RWPE1 (cell line): Measurements from ENCODE around the gene DMRTA2.
"Not testable (repeated sequence)": the region's sequence is repeated elsewhere in the genome, so short reads cannot be mapped to it uniquely, and the experiment has no call there.

ENCODE experiments used
- CTCF ChIA-PET: fragments of 350-600 bp; sonication (Branson Sonifier 250); formaldehyde crosslinking; extraction: SDS; loops from one replicate; lab custom pipeline; 2021; lab: Yijun Ruan, JAX
- POLR2A ChIA-PET: fragments of 400-600 bp; formaldehyde crosslinking; extraction: SDS; loops from one replicate; lab custom pipeline; 2020; ENCODE audit warnings: antibody characterized with exemption; ENCODE audit not compliant: low non-redundant PET; lab: Yijun Ruan, JAX
- DNase-seq: peaks from one replicate; pipeline ENCODE4 v3.0.0; 2012; ENCODE audit warnings: low spot score
- H3K27ac ChIP-seq: fragments of 450-650 bp; 2 replicates; pipeline ENCODE4 v1.5.1; 2017
- CTCF ChIP-seq: fragments of 450-650 bp; conservative IDR thresholded peaks from 2 replicates; pipeline ENCODE4 v1.5.1; 2017; ENCODE audit warnings: low read depth, mild to moderate bottlenecking

The DMRTA2 gene

GRCh38 chr1:50393522-50394120 is 29.6 kb downstream of the DMRTA2 start:
- ChIA-PET POLR2A (no interaction called here), CTCF (no interaction called here)
- no peak for DNase-seq
- H3K27ac ChIP-seq, result no peak overlapping the region
- no peak for TF ChIP-seq CTCF

- H3K27ac ChIP-seq, DNase-seq, POLR2A ChIA-PET, CTCF ChIA-PET: not testable (repeated sequence)
Observed at GRCh38 chr1:50381551-50381950, 41.7 kb downstream of the DMRTA2 start.

- no peak overlapping the region for H3K27ac ChIP-seq
- TF ChIP-seq CTCF, result no peak
- DNase-seq, result no peak
- ChIA-PET CTCF (interaction anchor here (0.7 kb wide), 1 partner anchor 1330 kb away, joined by 3 read pairs; no protein-coding TSS in a partner anchor), POLR2A (no interaction called here)
Observed at GRCh38 chr1:50378770-50379169, 44.5 kb downstream of the DMRTA2 start.

- no peak for TF ChIP-seq CTCF
- ChIA-PET CTCF (interaction anchor here (0.6 kb wide), 1 partner anchor 346 kb away, joined by 7 read pairs; no protein-coding TSS in a partner anchor), POLR2A (interaction anchor here (0.6 kb wide), 1 partner anchor 245 kb away, joined by 7 read pairs; no protein-coding TSS in a partner anchor)
- no peak for DNase-seq
- H3K27ac ChIP-seq, result no peak overlapping the region
Observed at GRCh38 chr1:50373532-50373931, 49.7 kb downstream of the DMRTA2 start.

GRCh38 chr1:50371749-50372148 is 51.5 kb downstream of the DMRTA2 start:
- DNase-seq, result no peak
- POLR2A ChIA-PET, result no interaction called here
- CTCF ChIA-PET, result no interaction called here
- H3K27ac ChIP-seq, result no peak overlapping the region
- TF ChIP-seq CTCF, result no peak

GRCh38 chr1:50369830-50370229 is 53.4 kb downstream of the DMRTA2 start:
- TF ChIP-seq CTCF, result no peak
- H3K27ac ChIP-seq, result no peak overlapping the region
- DNase-seq, result no peak
- CTCF ChIA-PET, result interaction anchor here (1.4 kb wide), 1 partner anchor 234 kb away, joined by 3 read pairs; no protein-coding TSS in a partner anchor
- POLR2A ChIA-PET, result no interaction called here

- POLR2A ChIA-PET, result no interaction called here
- CTCF ChIA-PET, result interaction anchor here (0.6 to 1.4 kb wide), 5 partner anchors 10 to 287 kb away, joined by 3 to 6 read pairs (median 3); no protein-coding TSS in a partner anchor
- no peak for TF ChIP-seq CTCF
- H3K27ac ChIP-seq, result no peak overlapping the region
- DNase-seq, result no peak
Observed at GRCh38 chr1:50369008-50369634, 54.1 kb downstream of the DMRTA2 start.
